Left forelimb (tissue), 1 donor: ENCODE data around the gene CDH15.

Experiments used
- DNase-seq: peaks from one replicate; pipeline ENCODE4 v3.0.0-alpha.2; 2018; ENCODE audit warnings: low spot score

Gene CDH15

DNA sequence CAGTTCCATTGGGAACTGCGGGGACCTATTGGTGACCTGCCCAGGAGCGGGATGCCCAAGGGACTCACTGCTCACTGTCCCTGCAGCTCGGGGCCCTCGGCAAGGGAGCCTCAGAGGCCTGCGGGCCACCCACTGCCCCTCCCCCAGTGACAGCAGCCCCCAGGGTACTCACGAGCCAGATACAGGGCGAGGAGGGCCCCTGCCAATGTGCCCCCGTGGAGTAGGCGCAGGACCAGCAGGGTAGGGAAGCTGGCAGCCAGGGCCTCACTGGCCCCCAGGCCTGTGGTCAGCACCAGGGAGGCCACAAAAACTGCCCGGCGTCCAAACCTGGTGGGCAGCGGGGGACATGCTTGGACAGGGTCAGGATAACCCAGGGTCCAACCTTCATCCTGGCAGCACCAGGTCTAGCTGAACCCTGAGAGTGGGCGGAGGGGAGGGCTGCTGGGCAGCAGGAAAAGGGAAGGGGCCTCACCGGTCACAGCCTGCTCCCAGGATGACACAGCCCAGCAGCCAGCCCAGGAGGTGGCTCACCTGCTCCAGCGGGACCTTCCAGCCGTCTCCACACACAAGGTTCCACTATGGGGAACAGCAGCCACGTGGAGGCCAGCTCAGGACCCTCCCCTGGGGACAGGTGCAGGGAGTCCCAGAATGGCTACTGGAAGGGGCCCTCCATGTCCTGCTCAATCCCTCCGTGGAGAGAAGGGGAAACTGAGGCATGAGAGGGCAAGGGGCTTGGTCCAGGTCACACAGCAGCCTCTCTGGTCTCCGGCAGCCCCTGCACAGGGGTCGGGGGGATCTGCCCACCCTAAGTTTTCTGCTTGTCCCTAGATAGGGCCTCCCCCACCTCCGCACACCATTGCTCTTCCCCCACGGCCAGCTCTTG lies 27.9 kb downstream of the CDH15 start:
- no peak for DNase-seq

DNA sequence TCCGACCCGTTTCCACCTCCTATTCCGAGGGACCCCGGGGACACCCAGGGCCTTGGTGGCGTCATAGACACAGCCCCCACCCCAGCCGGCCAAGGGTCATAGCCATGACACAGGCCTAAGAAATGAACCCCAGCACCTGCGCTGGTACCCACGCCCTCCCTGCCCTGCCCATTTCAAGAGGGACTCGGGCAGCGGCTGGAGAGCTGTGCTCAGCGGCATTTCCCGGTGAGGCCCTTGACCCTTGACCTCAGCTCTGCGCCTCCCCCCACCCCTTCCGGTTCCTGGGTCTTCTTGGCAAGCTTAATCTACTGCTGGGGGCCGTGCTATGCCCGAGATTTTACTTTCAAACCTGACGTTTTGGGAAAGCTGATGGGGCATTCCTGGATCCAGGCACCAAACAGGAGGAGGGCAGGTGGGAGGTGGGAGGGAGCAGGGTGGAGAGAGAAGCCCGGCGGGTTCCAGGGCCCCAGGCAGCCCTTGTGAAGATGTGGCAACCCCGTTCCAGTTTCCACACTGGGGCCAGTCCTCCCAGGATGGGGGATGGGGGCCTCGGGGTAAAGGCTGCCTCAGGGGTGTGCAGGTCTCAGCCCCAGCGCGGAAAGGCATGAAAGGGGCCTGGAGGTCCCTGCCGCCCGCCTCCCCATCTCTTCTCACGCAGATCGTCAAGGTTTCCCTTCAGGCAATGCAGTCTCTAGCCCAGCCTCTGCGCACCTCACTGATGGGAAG lies 28.7 kb downstream of the CDH15 start, which contains the start of gene SLC22A31:
Gene SLC22A31 (minus strand): TSS at position 414 of the 726 bp plus-strand sequence. CDS start 36 bp downstream, at position 378.
- no peak for DNase-seq

DNA sequence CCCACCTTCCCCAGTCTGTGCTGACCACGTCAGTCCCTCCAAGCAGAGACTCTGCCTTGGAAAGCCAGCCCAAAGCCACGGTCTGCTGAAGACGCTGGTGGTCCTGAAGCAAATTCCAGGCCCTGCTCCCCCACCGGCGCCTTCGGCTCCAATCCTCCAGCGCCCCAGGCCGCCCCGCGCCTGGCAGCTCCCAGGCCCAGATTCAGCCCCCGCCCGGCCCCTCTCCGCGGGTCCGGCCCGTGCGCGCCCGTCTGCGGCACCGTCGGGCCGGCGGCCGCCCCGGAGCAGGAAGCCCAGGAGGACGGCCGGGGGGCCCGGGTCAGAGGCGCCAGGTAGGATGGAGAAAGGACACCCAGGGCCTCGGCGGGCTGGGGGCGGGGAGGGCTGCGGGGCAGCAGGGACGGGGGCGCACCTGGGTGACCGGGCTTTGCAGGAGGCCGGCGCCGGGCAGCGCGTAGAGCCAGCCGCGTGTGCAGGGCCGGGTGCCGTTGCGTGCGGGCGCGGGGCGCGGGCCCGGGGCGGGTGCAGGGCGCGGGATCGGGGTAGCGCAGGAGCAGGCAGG lies 29.4 kb downstream of the CDH15 start:
- no peak for DNase-seq

DNA sequence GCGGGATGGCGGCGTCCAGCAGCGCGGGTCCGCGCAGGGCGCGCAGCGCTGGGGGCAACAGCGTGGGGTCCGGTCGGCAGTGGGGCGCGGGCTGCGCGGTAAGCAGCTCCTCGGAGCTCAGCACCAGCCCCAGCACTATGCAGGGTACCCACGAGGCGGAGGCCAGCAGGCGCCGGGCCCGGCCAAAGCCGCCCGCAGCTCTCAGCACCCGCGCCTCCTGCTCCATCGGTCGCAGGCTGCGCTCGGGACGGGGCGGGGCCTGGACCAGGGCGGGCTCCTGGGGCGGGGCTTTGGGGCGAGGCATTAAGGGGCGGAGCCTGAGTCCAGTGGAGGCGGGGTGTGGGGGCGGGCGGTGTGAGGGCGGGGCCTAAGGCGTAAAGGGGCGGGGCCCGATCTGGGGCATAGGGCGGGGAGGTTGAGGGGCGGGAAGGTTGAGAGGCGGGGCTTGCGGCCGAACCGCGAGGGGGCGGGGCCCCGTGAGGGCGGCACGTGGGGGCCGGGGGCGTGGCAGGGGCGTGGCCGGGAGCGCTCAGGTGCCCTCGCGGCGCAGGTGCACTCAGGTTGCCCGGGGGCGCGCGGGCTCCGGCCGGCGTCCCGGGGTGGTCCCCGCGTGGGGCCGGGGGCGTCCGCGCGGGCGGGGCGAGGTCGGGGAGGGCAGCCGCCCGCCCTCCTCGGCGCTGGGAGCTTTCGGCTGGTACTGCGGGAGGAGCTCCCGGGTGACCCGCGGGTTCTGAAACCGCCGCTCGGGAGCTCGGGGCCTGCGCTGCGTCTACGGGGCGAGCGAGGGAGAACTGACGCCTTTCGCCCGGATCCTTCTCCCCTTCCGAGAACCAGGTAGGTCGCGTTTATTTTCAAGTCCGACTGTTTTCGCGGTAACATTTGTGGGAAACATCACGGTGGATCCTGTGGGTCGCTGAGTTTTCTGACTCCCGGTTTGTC lies 30.2 kb downstream of the CDH15 start:
- DNase-seq: peak; percentile 71

DNA sequence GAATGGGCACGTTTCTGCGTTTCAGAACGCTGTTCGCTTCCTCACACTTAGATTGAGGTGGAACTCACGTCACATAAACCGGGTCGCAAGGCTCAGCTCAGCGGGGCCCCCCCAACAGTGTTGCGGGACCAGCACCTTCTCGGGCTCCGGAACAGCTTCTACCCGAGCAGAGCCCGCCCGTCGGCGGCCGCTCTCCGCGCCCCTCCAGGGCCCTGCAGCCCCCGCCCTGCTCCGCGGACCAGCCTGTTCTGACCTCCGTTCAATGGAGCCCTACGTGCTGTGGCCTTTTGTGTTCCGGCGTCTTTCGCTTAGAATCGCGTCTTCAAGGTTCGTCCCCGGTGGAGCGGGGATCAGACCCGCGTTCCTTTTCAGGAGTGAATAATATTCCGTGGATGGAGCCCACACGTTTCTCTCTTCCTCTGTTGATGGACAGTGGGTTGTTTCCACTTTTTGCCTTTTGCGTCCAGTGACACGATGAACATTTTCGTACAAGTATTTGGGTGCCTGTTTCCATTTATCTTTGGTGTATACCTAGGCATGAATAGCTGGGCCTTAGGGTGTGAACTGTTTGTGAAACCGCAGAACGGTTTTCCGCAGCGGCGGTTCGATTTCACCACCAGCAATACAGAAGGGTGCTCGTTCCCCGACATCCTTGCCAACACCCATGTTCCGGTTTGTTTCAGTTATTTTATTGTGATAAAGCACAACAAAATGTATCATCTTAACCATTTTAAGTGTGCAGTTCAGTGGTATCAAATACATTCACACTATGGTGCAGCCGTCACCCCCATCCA lies 31.1 kb downstream of the CDH15 start:
- DNase-seq: no peak

DNA sequence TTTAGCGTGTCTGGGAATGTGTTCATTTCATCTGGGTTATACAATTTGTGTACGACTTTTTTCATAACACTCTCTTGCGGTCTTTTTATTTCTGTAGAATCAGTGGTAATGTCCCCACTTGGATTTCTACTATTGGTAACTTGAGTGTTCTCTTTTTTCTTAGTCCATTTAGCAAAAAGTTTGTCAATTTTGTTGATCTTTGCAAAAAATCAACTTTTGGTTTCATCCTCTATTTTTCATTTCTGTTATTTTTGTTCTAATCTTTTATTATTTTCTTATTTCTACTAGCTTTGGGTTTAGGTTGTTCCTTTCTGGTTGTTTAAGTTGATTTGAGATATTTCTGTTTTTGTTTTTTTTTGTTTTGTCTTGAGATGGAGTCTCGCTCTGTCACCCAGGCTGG lies 36.4 kb downstream of the CDH15 start:
- no peak for DNase-seq

DNA sequence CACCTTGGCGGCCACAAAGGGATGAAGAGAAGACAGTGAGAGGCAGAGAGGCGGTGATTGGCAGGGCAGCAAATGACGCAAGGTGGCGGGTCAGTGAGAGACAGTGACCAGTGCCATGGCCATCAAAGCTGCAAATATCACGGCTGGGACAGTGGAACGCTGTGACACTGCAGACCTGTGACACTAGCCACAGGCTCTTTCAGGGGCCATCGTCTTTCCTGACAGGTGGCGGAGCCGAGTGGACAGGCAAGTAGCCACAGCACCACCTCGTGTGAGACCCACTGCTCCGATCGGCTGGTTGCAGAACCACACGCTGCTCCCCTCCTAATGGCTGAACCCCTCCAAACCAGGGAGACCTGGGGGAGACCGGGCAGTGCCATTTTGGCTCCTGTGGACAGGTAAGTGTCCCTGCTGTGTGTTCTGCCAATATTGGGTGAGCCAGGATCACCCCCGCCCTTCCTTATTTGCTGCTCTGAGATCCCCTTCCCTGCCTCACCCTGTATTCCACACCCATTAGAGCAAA lies 38.0 kb downstream of the CDH15 start:
- no peak for DNase-seq

DNA sequence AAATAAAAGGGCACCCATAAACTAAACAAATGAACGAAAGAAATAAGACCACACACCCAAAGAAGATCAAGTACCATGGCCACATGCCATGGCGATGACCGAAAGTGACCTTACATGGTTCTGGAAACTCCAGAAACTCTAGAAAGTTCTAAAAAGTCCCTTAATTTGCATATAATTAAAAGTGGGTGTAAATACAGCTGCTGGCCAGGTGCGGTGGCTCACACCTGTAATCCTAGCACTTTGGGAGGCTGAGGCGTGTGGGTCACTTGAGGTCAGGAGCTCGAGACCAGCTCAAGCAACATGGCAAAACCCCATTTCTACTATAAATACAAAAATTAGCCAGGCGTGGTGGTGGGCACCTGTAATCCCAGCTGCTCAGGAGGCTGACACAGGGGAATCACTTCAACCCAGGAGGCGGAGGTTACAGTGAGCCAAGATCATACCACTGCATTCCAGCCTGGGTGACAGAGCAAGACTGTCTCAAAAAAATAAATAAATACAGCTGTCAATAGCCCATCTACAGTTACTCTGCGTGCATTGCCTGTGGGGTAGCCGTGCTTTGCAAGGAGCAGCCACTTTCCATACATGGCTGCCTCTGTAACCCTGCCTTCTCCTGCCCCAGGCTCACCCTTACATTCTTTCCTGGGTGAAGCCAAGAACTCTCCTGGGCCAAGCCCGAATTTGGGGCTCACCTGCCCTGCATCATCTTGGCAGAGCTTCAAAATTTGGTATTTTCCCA lies 38.8 kb downstream of the CDH15 start:
- DNase-seq: no peak

DNA sequence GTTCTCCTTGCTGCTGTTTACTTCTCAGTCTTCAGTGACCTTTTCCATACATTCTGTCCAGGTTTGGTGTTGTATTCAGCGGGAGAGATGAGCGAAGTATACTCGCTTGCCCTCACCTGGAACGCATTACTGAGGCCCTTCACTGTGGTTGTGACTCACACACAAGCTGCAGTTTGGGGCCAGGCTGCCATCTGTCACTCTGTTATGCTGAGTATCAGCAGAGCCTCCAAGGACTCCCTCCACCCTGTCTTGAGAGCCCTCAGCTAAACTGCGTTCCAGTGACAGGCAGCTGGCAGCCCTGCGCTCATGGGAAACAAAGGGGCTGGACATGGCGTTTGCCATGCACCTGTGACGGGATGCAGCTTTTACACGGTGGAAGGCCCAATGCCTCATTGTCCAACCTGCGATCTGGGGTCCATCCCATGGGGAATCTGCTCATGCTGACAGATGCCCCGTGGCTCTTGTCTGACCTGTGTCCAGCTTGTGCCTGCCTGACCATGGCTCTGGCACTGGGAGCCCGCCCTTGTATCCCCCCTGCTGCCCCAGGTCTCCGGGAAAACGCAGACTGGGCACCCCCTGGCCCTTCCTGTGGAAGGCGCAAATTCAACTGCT lies 39.5 kb downstream of the CDH15 start:
- no peak for DNase-seq

DNA sequence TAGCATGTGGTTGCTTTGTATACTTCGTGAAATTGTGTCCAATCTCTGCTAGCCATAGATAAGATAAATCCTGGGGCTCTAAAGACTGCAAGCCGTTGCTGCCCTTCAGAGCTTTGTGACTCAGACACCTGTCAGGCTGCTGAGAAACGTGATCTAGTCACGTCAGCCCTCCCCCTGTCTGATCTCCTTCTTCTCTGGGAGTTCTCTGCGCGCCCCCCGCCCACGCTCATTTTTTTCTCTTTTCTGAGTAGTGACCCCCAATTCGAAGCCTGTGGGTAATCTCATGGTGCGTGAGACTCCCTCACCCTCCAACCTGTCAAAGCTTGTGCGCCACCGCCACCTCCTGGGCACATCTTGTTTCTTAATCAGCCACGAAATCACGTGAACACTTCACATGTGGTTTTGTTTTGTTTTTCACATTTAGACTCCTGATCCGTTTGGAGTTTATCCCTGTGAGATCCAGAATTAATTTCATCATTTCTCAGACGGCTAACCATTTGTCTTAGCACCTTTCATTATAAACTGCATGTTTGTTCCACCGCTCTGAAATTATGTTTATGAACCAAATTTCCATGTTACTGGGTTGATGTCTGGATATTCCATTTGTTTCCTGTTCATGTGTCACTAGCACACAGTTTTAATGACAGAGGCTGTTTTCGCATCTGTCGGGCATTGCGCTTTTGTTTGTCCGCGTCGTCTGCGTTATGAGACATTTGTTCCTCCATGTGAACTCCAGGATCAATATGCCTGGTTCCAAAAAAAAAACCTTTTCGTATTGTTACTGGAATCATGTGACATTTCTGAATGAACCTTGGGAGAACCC lies 45.0 kb downstream of the CDH15 start:
- peak; percentile 74 for DNase-seq

DNA sequence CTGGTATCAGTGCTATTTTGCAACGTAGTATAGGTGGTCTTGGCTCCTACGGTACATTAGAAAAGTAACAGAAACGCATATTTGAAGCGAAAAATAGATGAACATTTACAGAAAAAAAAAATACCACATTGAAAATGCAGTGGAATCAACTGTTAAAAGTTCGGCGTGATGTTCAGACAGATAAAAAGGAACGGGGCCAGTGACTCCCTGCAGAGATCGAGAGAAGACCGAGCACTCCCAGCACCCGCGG lies 45.5 kb downstream of the CDH15 start:
- no peak for DNase-seq

DNA sequence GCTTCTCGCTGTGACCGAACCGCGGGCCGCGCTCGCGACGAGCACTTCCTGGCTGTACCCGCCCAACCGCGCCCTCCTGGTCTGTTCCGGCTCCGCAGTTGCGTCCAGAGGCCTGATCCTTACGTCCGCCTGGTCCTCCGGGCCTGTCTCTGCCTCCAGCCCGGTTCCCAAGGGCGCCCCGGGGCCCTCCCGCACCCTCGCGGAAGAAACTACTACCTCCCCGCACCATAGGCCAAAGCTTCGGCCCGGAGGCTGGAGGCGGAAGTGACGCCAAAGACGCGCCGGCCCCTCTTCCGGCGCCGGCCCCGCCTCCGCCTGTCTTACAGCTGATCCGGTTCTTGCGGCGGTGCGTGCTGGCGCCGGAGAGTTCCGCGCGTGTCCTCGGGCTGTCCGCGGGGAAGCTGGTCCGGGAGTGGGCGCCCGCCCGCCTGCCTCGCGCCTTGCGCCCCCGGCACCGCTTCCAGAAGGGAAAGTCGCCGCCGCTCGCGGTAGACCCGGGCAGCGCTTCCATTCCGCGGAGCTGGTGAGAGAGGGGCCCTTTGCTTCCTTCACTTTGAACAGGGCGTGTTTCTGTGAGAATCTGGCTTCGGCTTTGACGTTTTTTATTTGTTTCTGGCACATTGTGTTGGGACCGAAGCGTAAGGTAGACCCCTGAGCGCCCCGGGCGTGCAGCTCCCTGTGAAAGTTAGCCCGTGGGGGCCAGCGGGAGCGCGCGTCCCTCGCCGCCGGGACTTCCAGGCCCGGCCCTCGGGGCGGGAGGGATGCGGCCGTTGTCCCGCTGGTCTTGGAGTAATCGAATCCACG lies 46.0 kb downstream of the CDH15 start, which contains the start of gene ZNF778:
Gene ZNF778 (plus strand): TSS at position 316 of the 804 bp plus-strand sequence. CDS start 3,425 bp downstream, outside the sequence.
- DNase-seq: peak; percentile 88

DNA sequence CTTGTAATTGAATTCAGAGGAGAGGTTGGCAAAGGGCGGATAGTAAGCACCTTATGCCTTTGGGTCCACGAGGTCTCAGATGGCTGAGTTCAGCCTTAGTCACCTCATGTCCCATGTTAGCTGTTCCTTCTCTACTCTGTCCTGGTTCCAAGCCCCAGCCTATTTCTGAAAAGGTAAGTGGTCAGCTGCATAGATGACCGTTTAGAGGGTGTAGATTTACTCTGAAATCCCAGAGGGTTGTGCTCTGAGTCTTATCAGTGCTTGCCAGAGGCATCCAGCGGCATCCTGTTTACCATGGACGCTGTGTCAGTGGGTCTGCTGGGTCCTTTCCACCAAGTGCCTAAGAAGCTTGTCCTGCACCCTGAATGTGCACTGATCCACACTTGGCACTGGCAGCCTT lies 47.8 kb downstream of the CDH15 start:
- DNase-seq: no peak

DNA sequence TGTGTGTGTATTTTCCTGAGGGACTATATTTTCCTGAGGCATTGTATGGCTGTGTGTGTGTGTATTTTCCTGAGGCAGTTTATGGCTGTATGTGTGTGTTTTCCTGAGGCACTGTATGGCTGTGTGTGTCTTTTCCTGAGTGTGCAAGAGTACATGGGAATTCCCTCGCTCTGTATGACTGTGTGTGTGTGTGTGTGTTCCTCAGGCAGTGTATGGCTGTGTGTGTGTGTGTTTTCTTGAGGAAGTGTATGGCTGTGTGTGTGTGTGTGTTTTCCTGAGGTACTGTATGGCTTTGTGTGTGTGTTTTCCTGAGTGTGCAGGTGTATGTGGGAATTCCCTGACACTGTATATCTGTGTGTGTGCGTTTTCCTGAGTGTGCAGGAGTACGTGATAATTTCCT lies 50.1 kb downstream of the CDH15 start:
- DNase-seq: no peak

DNA sequence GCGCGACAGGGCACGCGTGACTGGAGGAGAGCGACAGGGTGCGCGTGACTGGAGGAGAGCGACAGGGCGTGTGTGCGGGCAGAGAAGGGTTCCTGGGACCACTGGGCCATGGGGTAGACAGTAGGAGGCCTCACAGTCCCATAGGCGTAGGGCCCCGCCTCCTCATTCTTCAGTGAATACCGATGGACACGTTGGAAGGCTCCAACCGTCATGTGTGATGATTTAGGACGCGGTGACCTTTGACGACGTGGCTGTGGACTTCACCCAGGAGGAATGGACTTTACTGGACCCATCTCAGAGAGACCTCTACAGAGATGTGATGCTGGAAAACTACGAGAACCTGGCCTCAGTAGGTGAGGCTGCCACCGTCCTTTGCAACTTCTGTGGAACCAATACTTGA lies 51.4 kb downstream of the CDH15 start:
- no peak for DNase-seq

DNA sequence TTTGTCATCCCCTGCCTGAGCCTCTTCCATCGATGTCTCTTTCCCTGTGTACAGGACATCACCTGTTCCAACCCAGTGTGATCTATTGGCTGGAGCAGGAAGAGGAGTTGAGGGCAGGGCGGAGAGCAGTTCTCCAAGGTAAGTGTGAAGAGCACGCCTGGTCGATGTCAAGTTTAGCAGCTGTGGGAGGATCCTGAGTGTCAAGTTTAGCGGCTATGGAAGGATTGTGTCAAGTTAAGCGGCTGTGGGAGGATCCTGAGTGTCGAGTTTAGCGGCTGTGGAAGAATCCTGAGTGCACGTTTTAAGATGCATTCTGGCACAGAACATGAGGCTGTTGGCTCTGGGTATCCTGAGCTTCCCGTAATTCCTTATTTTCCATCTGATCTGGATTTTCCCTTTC lies 53.1 kb downstream of the CDH15 start:
- DNase-seq: no peak

DNA sequence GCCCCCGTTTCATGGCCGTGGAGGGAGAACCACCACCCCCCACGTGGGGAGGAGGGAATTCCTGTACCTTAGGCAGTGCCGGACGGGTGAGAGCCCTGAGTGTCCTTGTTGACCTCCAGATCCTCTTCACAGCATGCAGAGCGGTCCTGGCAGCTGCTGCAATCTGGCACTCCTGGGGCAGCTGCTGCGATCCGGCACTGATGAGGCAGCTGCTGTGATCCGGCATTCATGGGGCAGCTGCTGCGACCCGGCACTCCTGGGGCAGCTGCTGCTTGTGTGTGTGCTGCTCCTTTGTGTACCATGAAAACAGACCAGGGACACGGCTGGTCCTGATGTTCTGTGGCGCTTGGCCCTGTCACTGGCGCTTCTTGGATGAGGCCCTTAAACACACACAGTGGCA lies 58.7 kb downstream of the CDH15 start:
- peak; percentile 77 for DNase-seq

DNA sequence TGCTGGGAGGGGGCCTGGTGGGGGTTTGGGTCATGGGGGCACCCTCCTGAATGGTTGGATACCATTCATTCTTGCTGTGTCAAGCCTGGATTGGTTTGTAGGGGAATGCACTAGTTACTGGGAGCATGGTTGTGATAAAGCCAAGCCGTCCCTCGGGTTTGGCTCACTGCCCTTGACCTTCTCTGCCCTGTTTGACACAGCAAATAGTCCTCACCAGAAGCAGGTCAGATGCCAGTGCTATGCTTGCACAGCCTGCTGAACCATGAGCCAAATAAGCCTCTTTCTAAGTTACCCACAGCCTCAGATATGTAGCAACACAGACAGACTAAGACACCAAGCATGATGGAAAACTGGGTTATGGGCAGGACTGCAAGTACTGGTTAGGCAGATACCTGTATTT lies 60.6 kb downstream of the CDH15 start:
- no peak for DNase-seq
